PC-3 (cell line): ENCODE data around the gene XIRP1.

ENCODE experiments used
- EZH2 ChIP-seq: fragments of 300-600 bp; sonication (generic); IDR thresholded peaks from one replicate; pipeline ENCODE4 v1.6.1; 2017; ENCODE audit warnings: antibody characterized with exemption, mild to moderate bottlenecking, low read length; ENCODE audit not compliant: unreplicated experiment
- EZH2phosphoT487 ChIP-seq: fragments of 300-600 bp; sonication (generic); IDR thresholded peaks from 2 replicates; pipeline ENCODE4 v1.6.1; 2018; ENCODE audit warnings: mild to moderate bottlenecking, antibody characterized with exemption, low read length, borderline replicate concordance
- TF ChIP-seq, protein P1 (sequence below): fragments of 300-600 bp; sonication (generic); conservative IDR thresholded peaks from 2 replicates; pipeline ENCODE4 v1.5.1; 2017; ENCODE audit warnings: antibody characterized with exemption, low read depth, mild to moderate bottlenecking, low read length

GRCh38 chr3:39196034-39196433 lies 3.6 kb upstream of the XIRP1 start:
- TF ChIP-seq, protein P1, sequence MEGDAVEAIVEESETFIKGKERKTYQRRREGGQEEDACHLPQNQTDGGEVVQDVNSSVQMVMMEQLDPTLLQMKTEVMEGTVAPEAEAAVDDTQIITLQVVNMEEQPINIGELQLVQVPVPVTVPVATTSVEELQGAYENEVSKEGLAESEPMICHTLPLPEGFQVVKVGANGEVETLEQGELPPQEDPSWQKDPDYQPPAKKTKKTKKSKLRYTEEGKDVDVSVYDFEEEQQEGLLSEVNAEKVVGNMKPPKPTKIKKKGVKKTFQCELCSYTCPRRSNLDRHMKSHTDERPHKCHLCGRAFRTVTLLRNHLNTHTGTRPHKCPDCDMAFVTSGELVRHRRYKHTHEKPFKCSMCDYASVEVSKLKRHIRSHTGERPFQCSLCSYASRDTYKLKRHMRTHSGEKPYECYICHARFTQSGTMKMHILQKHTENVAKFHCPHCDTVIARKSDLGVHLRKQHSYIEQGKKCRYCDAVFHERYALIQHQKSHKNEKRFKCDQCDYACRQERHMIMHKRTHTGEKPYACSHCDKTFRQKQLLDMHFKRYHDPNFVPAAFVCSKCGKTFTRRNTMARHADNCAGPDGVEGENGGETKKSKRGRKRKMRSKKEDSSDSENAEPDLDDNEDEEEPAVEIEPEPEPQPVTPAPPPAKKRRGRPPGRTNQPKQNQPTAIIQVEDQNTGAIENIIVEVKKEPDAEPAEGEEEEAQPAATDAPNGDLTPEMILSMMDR, result no peak
- no peak for TF ChIP-seq EZH2
- TF ChIP-seq EZH2phosphoT487, result no peak
